HG02588 (cell line): ENCODE results near the gene ADCYAP1.

Experiments used
- ATAC-seq: cut with Tn5 transposase; IDR thresholded peaks from one replicate; pipeline ENCODE4 v1.9.1; 2021; ENCODE audit warnings: mild to moderate bottlenecking, moderate library complexity; ENCODE audit not compliant: unreplicated experiment

ADCYAP1 gene

DNA sequence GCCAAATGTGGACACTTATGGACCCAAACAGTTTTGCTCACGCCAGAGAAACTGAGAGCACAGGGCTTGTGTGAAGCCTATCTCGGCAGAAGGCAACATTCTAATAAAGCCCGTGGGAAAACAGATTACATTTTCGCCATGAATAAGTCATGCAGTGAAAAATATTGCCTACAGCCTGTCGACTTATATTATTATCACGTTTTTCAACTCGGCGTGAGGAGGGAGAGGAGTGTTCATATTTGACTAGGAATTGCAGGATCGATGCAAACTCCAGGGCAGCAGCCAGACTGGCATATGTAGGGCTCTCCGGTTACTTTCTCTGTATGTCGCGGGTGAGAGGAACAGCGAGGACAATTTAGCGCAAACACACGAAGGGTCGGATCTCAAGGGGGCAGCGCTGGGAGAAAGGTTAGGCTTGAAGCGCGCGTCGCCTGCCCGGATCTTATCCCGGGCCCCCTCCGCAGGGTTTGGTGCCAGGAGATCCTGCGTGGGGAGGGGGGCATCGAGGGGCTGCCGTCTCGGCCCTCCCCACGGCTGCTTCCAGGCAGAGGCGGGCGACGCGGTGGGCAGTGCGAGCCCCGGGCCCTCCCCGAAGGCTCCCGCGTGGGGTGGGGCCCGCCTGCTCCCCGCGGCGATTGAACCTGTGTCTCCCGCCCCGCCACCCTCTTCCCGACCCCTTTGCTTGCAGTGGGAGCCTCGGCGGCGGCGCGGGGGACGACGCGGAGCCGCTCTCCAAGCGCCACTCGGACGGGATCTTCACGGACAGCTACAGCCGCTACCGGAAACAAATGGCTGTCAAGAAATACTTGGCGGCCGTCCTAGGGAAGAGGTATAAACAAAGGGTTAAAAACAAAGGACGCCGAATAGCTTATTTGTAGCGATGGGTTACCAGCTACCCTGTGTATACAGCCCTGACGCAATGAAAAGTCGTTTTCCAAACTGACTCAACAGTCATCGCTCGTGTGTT is 4.4 kb downstream of the ADCYAP1 start:
- no peak for ATAC-seq

DNA sequence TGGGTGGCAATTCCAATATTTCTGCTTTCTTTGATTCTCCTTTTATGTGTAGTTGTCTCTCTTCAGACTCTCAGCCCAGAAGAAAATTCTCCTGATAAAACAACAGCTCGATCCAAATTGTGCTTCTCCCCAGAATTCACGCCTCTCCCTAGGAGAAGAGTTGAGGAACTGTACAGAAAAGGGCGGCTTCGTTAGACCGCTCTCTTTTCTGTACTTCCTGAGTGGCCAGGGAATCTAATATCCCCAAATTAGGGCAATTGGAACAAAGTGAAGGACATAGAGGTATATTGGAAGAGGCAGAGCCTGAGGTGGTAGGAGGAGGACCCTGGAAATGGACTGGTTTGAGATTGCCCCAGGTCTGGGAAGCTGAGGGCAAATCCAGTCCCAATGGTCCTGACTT is 5.6 kb downstream of the ADCYAP1 start:
- no peak for ATAC-seq

DNA sequence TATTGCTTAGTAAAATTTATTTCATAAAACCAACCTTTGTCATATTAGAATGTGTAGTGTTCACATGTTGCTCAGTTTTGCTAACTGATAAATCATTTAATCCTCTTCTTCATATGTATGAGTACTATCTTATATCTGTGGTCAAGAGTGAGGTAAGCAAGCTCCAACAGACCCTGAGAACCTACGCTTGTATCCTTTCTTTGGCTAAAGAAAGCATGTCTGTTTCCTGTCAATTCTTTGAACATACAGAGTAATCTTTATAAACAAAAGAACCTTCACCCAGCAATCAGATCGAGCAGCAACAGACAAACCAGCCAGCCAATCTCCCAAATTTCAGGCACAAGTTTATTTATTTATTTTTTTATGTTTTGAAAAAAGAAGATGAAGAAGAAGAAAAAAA is 6.4 kb downstream of the ADCYAP1 start:
- no peak for ATAC-seq

DNA sequence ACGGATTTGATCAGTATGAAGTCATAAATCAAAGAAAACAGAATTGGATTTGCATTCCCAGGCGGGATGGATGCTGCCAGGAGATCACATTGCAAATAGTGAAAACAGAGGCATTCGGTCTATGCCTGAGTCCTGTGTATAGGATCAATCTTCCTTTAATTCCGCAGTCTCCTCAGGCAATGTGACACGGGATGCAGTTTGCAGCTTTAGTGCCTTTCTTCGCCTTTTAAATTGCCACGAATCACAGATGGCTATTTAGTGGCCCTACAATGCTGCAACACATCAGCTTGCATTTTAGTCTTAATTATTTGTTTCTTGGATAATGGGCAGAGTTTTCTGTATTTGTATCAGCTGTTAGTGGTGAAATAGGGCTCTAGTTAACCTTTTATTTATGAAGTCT is 6.8 kb downstream of the ADCYAP1 start:
- ATAC-seq: no peak

DNA sequence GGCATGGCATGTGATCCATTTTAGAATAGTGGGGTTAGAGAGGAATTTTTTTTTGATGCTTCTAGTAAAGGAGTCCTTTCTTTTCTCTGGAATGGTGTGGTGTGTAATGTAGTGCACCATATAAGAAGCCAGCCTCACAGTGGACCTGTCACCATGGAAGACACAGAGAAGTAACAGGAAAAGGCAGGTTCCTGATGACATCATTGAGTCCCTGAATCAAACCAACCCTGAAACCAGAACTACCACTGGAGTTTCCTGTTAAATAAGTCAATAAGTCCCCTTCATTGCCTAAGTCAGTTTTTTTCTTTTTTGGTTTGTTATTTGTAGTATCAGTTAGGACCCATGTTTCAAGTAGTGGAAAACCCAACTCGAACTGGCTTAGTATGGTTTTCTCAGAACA is 11.9 kb downstream of the ADCYAP1 start:
- ATAC-seq: no peak

DNA sequence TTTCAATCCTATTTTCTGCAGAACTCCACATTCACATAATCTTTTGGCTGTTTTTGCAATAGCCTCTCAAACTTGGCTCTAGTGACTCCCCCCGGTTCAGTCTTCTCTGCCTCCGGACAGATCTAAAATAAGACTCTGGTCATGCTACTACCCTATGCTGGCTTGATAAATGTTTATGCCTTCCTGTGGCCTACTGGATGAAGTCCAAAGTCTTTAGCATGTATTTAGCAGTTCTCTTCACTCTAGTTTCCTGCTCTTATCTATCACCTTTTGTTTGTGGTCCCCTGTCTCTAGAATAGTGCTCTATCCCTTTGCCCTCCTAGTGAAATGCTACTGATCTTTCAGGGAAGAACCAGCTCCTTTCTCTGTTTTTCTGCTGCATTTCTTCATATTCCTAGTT is 14.4 kb downstream of the ADCYAP1 start:
- ATAC-seq: no peak

DNA sequence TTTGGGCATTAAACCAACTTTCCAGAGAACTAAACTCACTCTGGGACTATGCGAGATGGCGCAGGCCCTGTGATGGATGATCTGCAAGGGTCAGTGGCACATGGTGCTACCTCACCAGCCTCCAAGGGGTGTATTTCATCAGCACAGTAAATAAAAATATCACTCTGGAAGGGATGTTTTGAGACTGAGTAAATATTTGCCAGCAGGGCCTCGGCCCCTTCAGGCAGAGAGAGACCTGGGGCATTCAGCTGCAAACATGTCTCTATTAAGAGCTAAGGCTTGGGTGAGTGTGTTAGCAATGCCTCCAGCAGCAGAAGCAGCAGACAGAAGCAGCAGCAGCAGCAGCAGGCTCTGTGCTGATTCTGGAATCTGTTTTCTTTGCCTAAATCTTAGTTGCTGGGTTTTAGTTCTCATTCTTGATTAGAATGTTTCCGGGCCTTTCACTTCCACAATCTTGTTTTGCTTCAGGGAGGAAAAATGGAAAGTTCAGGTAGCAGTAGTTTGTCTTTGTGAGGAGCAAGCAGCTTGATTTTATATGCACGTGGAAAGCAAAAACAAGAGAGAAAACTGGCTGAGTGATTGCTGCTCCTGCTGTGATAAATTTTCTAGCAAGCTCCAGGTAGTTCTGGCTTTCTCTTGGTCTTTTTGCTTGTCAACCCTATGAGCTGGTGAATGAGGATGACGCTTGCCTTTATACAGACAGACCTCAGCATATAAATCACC is 18.6 kb downstream of the ADCYAP1 start:
- ATAC-seq: no peak

DNA sequence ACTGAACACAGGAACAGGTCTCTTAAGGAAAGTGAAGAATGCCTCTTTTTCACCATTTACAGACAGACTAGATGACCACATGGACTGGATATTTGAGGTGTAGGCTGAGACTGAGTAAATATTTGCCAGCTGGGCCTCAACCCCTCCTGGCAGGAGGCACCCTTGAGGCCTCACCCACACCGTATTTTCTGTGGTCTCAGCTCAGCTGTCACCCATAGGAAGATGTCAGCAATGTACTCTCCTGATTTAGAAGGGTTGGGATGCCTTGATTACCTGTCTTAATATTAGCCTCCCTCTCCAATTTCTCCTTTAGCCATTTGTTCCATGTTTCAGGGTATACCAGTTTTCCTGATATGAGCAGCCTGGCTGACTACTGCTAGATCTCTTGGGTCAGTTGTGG is 20.3 kb downstream of the ADCYAP1 start:
- no peak for ATAC-seq

DNA sequence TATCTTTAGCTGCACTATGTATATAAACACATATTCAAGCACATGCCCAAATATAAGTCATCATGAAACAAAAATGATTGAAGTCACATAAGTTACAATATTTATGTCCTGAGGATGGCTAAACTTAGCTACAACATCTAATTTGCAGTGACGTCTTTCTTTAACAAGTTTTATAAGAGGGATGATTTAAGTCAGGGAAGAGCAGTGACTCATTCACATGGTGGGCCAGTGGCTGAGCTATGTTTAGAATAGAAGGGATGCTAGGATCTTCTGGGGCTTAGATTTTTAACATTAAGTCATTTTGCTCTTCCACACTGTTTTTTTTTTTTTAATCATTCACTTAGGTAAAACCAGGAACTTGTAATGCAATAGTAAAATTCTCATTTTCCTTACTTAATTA is 22.3 kb downstream of the ADCYAP1 start:
- ATAC-seq: no peak

DNA sequence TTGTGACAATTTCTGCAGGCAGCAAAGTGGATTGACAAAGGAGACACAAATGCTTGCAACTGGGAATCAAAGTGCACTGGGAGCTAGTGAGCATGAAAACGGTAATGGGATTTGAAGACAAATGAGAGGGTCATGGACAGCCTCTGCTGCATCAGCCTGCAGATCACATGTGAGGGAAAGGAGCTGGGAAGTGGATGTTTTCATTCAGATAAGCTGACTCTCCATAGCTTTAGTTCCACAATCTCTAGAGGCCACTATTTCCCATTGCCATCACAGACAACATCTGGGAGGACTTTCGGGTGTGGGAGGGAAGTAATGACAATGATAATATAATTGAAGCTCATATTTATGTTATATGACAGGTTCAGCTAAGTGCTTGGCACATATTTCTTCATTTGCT is 28.4 kb downstream of the ADCYAP1 start:
- no peak for ATAC-seq

DNA sequence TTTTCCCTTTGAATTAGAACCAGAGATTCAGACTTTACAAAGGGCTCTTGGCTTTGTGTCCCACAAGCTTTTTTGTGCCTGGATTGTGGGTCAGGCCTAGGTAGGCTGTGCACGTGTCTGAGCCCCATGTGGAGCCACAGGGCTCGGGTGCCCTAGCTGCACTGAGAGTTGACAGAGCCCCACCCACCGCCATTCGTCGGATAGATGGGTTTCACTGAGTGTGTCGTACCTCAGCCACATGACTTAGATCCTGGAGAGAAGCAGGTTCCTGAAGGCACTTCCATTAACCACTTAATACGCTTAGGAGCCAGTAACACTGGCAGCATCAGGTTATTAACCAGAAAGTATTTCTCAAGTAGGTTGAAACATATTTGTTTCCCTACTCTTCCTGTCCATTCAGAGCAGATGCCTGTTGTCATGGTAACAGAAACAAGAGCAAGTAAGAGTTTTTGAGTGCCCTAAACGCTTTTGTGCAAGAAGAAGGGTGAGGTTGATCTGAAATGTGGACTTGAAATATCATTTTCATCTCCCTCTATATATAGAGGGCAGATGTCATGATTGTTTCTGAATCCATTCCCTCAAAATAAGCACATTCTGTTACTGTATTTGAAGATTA is 30.0 kb downstream of the ADCYAP1 start:
- ATAC-seq: no peak

DNA sequence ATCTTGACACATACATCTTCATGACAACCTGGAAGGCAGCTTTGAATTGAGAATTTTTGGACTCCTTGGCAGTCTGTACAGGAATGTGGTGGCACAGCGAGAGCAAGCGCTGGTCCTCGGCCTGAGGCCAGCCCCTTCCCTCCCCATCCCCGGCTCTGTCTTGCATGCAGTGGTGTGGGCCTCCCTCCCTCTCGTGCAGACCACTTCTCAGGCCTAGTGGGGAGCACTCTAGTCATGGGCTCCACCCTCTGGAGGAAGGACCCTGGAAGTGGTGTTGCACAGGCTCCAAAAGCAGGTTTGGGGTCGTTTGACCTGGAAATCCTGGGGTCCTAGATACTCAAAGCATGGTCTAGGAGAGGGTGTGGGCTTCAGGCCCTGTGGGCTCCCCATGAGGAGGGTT is 32.3 kb downstream of the ADCYAP1 start:
- ATAC-seq: no peak

DNA sequence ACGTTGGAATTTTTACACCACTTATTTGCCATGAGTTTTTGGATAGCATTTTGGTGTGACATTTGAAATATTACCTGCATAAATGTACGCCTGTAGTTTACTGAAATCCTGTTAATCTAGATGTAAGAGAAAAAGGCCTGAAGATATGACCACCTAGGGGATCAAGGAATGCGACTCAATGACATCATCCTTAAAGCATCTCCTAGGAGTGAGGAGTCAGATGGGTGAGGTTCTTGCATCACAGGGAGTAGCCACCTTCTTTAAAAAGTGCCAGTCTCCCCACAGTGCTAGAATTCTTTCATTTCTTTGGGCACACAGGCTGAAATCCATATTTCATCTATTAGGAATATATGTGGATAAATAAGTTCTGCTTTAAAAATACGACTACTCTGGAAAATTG is 34.5 kb downstream of the ADCYAP1 start:
- ATAC-seq: no peak

DNA sequence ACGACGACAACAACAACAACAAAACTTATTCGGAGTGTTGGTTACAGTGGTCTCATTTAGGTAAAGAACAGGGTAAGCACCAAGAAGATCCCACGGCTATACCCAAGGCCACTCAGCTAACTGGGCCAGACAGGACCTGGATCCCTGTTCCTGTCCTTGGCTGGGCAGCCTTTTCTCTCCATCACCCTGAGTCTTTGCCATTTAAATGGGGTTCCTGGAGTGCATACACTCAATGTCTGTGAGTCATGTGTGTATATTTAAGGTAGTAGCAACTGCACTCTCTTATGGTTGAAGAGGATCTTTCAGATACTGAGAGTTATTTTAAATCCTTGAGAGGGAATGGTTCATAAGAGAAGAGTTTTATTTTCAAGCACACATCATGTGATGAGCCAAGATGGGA is 35.3 kb downstream of the ADCYAP1 start:
- no peak for ATAC-seq

DNA sequence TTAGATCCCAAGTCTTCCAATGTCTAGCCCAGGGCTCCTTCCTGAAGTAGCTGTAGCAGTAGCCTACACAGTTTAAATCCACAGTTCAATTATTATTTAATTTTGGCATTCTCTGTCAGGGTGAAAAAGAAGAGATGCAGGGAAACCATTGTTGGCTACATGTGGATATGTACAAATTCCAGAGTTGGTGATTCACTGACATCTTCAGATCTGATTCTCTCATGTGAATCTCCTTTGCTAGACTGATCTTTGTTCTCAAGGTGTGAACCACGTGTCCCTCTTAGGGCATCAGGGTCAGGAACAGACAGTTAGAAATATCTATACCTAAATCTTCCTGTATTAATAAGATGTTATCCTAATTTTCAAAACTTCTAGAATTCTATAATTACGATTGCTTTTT is 36.7 kb downstream of the ADCYAP1 start:
- ATAC-seq: no peak

DNA sequence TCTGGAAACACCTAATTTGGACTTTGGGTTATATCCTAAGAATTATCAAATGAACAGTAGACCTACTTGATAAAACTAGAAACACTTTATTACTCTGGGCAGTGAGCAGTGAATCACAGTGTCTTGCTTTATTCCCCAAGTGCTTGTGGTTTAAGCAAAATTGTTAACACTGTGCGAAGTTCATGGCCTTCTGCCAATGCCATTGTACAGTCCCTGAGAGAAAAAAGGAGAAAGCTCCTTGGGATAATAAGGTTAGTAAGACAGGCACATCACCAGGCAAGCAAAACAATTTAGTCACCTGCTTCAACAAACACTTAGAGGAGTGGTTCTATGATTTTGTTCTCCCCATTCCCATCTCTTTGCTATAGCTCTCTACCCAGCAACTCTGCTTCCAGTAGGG is 39.8 kb downstream of the ADCYAP1 start:
- no peak for ATAC-seq

DNA sequence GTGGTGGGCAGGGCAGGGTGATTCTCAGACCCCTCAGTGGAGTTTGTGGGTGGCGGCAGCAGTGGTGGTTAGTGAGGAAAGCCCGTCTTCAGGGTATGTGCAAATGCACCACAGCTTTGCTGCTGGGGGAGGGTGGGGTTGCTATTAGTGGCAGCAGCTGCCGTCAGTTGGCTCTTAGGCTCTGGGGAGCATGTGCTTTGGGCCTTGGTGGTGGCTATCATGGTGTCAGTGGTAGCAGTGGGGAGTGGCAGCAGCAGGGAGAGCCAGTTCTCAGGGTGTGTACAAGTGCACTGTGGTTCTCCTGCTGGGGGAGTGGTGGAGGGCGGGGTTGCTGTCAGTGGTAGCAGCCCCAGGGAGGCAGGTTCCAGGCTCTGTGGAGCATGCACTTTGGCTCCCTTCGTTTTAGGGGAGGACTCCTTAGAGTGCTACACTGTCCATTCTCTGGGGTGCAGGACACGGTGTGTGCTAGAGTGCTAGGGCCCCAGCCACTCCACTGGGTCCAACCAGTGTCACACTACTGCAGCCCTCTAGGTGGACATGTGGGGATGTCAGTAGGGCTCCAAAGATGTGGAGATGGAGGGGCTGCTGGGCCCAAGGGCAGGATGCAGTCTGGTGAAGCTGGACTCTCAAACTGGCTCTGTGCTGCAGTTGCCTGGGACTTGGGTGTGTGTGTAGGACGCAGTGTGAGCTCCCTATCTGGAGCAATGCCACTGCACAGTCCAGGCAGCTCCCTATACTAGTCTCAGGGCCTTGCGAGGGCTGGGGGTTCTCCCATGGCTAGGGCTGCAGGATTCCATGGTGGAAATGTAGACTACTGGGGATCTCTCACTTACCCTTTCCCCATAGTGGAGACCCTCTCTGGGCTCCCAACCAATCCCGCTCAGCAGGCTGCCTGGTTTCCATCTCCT is 45.3 kb downstream of the ADCYAP1 start:
- ATAC-seq: no peak

DNA sequence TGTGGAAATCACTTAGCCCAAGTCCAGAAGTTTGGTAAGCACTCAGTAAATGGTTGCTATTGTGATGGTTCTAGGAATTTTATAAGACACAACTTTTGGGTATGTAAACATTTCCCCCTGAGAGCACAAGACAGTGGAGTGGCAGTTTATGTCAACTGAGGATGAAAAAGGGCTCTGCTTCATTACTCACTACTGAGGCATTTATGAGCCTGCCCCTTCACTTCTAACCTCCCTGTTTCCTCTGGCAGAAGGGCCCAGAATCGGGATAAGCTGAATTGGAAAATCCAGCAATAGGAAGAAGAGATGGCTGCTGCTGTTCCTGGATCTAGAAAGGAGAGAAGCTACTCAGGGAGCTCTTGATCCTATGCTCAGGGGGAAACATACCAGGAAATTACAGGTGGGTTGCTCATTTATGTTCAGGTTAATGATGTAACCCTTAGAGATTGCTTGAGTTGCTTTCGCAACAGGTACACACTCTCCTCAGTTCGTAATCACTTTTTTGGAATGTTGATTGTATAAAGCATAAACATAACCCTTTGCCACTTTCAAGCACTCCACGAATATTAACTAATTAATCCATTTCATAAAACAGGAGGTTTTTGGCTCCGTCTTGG is 46.3 kb downstream of the ADCYAP1 start:
- ATAC-seq: no peak

DNA sequence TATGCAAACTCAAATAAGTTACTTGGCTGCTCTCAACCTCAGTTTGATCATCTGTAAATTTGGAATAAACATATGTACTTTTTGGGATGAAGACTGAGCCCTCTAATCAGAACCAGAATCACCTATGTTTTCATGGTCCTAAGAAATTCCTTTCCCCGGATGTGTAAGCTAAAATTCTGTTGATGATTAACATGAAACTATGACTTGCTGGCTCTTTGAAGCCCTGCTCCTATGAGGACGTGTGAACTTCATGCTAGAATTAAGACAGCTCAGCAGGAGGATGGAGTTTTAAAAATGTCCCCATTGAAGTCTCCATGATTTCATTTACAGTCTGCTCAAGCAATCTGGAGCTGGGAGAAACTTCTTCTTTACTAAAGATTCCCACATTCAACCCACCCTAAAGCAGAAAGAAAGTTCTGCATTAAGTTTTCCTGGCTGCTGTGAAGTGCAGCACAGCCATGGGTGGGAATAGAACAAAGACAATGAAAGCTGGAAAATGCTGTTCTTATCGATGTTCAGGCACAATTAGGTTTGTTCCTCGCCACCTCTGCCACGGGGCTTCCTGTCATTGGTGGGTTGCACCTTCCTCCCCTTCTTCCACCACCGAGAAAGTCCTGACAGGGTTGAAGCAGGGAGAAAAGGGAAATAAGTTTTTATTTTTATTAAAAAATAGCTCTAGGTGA is 50.9 kb downstream of the ADCYAP1 start:
- ATAC-seq: no peak

DNA sequence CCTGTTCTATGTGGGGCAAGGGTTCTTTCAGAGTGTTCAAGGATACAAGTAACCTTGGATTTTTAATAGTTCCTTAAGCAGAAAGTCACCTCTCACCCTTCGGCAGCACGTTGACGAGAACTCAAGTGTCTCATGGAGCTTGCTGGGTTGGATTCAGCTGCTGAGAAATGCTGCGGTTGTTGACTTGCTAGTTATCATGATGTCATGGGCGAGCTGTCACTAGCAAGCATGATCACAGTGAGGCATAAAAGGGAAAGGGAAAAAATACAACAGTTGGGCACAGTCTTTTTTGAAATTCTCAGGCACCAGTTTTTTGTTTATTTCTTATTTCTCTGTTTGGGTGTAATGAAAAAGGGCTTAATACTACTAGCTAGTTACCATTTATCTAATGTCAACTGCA is 53.2 kb downstream of the ADCYAP1 start:
- no peak for ATAC-seq
